Stimulated activated CD8-positive, alpha-beta memory T cell treated with anti-CD3 and anti-CD28 coated beads, Interleukin-7, amount 100 ng/mL, for 48 hours (primary cell): ENCODE measurements around the gene ACY1.

Experiments
- DNase-seq, 2 donors: peaks; one replicate each; pipeline ENCODE4 v3.0.0-alpha.2; 2020; ENCODE audit warnings: low read depth in 1 of 2; ENCODE audit errors: extremely low read depth in 1 of 2

The ACY1 gene

GRCh38 chr3:51945926-51946705 is 37.2 kb upstream of the ACY1 start:
- no peak for DNase-seq

DNA sequence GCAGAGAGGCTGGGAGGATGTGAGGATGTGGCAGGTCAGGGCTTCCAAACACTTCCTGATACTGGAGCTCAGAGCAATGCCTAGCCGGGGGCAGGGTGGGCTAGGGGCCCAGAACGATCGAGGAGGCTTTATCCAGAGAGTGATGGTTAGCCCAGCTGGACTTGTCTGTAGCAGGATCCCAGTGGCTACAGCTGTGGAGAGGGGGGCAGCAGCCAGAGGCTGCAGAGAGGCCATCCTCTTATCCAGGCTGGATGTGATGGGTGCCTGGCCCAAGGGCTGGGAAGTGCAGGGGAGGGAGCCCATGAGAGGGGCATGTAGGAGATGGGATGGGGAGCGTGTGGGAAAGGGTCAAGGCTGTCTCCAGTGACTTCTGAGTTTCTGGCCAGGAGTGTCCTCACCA is 36.5 kb upstream of the ACY1 start:
- no peak for DNase-seq

DNA sequence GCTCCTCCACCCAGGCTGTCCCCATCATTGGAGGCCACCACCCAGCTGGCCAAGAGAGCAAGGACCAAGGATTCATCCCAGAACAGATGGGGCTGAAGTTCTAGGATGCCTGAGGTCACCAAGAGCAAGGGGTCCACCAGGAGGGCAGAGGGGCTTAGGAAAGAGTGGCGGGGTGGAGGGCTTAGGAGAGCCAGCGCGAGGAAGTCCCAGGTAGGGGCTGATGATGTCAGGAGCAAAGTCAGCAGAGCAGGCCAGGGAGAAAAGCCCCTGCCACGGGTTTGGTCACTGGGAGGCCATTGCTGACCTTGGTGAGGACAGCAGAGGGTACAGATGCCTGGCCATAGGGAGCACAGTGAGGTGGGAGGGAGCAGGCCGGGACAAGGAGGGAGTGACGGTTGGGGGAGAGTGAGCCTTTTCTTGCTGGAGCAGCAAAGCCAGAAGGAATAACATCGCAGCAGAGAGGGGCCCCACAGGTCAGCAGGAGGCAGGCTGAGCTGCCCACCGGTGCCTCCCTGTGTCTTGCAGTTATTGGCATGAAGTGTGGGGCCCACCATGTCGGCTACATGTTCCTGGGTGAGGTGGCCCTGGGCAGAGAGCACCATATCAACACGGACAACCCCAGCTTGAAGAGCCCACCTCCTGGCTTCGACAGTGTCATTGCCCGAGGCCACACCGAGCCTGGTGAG is 36.0 kb upstream of the ACY1 start:
- no peak for DNase-seq

DNA sequence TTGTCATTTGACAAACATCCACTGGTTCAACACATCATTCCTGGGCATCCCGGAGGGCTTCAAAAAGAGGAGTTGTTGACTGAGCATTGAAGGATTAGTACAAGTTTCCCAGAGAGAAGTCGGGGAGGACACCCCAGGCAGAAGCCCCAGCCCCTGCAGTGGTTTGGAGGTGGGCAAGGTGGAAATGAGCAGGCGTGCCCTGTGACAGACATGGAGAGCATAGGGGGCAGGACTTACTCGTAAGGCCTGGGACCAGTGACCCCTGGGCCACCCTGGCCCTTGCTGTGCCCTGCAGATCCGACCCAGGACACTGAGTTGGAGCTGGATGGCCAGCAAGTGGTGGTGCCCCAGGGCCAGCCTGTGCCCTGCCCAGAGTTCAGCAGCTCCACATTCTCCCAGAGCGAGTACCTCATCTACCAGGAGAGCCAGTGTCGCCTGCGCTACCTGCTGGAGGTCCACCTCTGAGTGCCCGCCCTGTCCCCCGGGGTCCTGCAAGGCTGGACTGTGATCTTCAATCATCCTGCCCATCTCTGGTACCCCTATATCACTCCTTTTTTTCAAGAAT is 35.2 kb upstream of the ACY1 start:
- DNase-seq = no peak

DNA sequence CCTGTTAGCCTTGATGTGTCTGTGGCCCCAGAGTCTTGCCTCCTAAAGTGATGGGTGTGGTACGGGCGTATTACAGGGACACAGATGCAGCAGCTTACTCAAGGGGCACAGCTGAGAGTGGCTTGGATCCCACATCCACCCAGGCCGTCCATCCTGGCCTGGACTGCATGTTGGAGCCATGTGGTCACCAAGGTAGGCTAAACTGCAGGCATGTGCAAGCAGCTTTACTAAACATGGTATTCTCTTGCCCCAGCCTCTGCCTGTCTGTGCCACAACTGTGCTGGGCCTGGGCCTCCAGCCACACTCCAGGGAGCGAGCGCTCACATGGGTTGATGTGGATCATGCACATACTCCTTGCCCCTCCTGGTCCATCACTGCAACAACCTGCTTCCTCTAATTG is 34.2 kb upstream of the ACY1 start:
- DNase-seq = no peak

GRCh38 chr3:51950899-51951298 is 32.4 kb upstream of the ACY1 start:
- DNase-seq = no peak

DNA sequence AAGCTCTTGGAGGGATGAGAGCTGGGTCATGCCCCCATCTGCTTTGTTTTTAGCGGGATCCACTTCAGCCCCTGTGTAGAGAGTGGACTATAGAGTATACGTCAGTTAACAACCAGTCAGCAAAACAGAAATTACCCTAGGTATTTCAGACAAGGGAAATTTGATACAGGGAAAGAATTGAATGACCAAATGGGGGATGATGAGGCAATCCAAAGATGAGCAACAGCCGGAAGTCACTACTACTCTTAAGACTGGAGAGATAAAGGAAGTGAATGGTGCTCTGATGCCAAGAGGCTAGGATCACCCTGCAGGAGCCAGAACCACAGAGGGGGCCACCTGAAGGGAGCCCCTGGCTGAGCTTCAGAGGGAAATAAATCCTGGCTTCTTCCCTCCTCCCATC is 29.9 kb upstream of the ACY1 start:
- DNase-seq = no peak

DNA sequence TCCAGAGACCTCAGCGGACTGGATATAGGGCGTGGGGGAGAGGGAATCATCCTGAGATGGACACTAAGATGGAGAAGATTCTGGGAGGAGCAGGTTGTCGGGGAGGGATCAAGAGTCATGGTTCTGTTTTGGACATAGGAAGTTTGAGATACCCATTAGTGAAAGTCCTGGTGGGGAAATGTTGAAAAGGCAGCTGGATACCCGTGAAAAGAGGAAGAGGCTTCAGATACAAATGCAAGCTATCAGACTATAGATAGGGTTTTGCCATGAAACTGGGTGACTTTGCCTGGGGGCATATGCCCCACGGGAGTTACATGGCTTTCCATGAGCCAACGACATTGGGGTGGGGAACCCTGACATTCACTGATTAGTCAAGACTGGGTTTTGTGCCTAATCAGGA is 29.2 kb upstream of the ACY1 start:
- DNase-seq = no peak

- no peak for DNase-seq
These were observed 28.6 kb upstream of the ACY1 start for GRCh38 chr3:51954713-51955112.

DNA sequence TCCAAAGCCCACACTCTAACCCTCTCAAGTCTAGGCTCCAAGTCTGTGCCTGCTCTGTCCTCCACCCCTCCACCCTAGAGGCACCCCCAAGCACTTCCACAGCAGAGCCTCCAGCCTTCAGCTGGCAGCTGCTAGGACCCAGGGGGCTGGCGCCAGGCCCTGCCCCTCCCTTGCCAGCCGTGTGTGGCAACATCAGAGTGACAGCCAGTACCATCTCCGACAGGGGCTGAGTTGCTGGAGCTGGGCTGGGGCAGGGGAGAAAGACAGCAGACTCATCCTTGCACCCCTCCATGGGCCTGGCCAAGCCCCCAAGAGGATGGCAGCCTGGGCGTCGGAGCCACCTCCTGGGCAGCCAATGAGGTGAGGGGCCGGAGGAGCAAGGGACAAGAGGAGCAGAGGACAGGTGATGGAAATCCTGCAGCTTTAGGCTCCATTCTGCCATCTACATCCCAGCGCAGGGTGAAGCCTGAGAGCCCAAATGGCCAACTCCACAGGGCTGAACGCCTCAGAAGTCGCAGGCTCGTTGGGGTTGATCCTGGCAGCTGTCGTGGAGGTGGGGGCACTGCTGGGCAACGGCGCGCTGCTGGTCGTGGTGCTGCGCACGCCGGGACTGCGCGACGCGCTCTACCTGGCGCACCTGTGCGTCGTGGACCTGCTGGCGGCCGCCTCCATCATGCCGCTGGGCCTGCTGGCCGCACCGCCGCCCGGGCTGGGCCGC is 28.0 kb upstream of the ACY1 start, which contains the start of gene GPR62:
GPR62 (plus strand) TSS at position 207 of the 718 bp plus-strand sequence; CDS start at position 479, 272 bp downstream.
- DNase-seq = no peak

DNA sequence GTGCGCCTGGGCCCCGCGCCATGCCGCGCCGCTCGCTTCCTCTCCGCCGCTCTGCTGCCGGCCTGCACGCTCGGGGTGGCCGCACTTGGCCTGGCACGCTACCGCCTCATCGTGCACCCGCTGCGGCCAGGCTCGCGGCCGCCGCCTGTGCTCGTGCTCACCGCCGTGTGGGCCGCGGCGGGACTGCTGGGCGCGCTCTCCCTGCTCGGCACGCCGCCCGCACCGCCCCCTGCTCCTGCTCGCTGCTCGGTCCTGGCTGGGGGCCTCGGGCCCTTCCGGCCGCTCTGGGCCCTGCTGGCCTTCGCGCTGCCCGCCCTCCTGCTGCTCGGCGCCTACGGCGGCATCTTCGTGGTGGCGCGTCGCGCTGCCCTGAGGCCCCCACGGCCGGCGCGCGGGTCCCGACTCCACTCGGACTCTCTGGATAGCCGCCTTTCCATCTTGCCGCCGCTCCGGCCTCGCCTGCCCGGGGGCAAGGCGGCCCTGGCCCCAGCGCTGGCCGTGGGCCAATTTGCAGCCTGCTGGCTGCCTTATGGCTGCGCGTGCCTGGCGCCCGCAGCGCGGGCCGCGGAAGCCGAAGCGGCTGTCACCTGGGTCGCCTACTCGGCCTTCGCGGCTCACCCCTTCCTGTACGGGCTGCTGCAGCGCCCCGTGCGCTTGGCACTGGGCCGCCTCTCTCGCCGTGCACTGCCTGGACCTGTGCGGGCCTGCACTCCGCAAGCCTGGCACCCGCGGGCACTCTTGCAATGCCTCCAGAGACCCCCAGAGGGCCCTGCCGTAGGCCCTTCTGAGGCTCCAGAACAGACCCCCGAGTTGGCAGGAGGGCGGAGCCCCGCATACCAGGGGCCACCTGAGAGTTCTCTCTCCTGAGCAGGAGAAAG is 27.2 kb upstream of the ACY1 start:
- DNase-seq = no peak

DNA sequence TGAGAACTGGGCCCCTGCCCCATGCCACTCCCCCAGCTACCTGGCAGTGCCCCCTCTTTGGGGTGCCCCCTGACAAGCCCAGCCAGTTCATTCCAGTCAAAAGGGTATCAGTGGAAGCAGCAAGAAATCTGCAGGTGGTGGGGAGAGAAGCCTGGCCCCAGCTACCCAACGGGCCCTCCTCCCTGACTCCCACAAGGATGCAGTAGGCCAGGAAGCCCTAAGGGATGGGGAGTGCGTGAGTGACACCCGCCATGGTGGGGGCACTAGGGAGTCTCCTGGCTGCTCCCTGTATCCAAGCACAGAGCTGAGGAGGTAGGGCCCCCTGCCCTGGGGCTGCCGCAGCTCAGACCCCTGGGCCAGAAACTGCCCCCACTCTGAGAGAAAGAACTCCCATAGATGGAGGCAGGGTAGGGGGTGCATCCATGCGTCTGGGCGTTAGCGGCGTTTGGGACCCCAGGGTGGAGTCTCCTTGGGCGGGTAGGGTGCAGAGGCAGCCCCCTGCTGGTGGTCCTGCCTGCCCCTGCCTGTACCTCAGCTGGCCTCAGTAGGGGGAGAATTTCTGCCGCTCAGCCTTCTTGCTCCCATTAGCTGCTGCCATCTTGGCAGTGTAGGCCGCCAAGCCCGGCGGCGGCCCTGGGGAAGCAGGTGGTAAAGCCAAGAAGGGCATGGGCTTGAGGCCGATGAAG is 25.7 kb upstream of the ACY1 start:
- DNase-seq = no peak

DNA sequence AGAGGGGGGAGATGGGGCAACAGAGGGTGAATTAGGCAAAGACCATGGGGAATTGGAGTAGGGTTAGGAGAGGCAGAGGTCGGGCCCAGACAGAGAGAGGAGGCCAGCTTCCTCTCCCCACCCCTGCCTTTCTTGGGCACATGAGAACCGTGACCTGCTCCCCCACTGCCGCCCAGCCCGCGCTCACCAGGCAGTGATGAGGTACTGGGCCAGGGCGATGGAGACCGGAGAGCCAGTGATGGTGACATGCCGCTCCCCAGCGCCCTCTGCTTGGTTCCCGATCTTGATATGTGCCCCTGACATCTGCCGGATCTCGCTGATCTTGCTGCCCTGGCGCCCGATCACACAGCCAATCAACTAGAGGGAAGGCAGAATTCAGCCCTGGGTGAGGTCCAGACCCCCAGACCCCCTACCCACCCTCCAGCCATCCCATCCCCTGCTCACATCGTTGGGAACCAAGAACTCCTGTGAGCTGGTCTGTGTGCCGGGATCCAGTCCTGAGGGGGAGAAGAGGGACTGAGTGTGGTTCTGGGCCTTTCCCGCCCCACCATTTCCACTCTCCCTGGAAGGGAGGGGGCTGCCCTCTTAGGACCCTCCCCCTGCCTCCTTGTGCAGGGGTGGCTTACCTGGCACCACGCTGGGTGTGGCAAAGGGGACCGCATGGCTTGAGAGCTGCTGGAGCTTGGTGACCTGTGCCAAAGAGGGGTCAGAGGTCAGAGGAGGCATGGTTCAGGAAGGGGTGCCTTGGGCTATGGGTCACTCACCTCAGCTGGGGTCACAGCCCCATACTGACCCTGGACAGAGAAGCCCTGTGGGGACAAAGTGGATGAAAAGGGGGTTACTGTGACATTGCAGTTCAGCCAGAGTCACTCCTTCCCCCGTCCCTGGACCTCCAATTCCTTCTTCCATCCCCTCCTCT is 24.5 kb upstream of the ACY1 start:
- DNase-seq = no peak

DNA sequence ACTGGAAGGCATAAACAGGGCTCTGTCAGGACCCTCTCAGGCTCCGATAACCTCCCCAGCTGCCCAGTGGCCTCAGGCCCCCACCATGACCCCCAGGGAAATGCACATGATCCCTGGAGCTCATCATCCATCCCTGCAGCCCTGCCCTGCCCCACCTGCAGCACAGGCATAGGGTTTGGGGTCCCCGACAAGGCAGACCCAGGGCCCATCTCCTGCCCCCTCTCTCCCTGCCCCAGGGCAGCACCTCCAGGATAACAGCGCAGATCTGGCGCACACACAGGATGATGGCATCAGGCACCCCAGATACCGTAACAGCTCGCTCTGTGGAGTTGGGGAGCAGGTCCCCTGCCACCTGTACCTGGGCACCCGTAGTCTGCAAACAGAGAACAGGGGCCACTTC is 23.7 kb upstream of the ACY1 start:
- no peak for DNase-seq

GRCh38 chr3:51960386-51960785 is 22.9 kb upstream of the ACY1 start:
- no peak for DNase-seq

DNA sequence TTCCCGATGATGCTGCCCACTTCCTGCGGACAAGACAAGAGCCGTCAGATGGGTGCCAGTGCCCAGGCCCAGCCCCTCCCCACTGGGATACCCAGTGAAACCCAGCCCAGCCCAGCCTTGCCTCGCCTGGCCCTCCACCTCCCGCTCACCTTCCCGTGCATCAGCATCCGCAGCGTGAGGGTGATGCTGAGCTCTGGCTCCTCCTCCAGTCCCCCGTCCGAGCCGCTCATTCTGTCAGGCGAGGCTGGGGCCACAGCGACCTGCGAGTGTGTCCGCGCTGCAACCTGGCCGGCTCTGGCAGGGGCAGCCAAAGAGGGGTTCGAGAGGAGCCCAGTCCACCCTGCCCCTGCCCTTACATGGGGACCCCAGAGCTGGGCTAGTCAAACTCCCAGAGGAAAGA is 22.3 kb upstream of the ACY1 start:
- DNase-seq = no peak

DNA sequence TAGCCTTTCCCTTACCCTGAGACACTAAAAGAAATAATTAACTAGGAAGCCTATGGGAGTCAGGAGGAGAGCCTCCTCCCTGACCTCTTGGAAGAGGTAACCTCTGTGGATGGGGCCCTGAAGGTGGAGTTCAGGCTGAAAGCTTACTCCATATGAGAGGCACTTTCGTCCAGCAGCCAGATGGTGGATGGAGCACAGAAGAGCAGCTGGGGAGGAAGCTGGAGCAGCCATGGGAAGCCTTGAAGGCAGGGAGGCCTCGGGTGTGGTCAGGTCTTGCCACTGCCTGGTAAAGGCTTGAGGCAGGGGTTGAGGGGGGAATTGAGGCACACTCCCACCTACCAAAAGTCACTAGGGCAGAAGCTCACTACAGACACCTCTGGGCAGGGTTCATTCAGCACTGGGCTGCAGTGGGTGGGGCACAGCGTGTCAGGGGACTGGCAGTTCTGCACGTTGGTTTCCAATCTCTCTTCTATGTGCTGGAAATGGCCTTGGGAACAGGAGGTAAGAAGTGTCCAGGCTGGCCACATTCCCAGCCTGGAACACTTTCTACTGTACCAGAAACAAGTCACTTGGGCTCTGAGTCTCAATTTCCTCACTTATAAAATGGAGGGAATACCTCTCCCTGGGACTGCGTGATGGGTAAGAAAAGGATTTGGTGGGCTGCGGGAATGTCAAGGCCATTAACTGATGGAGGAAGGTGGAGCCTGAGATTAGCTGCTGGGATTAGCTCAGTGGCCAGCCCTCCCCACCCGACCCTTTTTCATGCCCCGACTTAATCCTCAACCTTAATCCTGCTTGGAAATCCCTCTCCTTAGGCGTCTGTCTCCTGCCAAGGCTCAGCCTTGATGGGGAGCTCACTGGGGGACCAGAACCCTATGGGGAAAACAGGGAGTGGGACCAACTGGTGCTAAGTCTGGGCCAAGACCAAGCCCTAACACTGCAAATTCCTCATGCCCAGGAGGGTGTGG is 21.4 kb upstream of the ACY1 start:
- no peak for DNase-seq
